ENCODE measurements around the gene DNMT3L. TPM values are rescaled to one million over a fixed set of nuclear protein-coding genes. Genes with fewer than 3 reads are reported as not detected.

Gene DNMT3L
- total RNA-seq, 4 donors from 2014 or later = not detected

- no peaks in the 10 kb centered on the region for H3K9me3 ChIP-seq
- no peaks in the 10 kb centered on the region for H3K36me3 ChIP-seq
- peaks cover 23% of the 10 kb centered on the region for H3K27me3 ChIP-seq
- TF ChIP-seq POLR2A (IDR thresholded peaks at IDR 0.05) (no peak), CTCF (IDR thresholded peaks at IDR 0.05) (no peak), EP300 (IDR thresholded peaks at IDR 0.05) (no peak), POLR2AphosphoS5 (IDR thresholded peaks at IDR 0.05) (no peak)
- no peak overlapping the region for H3K4me3 ChIP-seq
- DNase-seq (ENCODE audit: low spot score in 2 of 2) = no peak
- WGBS = 74% methylated on average over 12 of the region's 33 CpGs
- H3K4me1 ChIP-seq = peaks cover 14% of the 10 kb centered on the region
- H3K27ac ChIP-seq = no peak overlapping the region
These were observed 29.6 kb upstream of the DNMT3L start for GRCh38 chr21:44291078-44291935.

GRCh38 chr21:44290327-44291077 lies 28.8 kb upstream of the DNMT3L start:
- WGBS = 87% methylated on average over 10 of the region's 16 CpGs
- H3K27me3 ChIP-seq = peaks cover 31% of the 10 kb centered on the region
- TF ChIP-seq POLR2AphosphoS5 (IDR thresholded peaks at IDR 0.05) (no peak), POLR2A (IDR thresholded peaks at IDR 0.05) (no peak), CTCF (IDR thresholded peaks at IDR 0.05) (no peak), EP300 (IDR thresholded peaks at IDR 0.05) (no peak)

GRCh38 chr21:44289381-44290010 lies 27.8 kb upstream of the DNMT3L start:
- no peak for DNase-seq (ENCODE audit: low spot score in 2 of 2)
- H3K36me3 ChIP-seq = no peaks in the 10 kb centered on the region
- TF ChIP-seq POLR2AphosphoS5 (IDR thresholded peaks at IDR 0.05) = no peak
- no peak for TF ChIP-seq POLR2A (IDR thresholded peaks at IDR 0.05)
- TF ChIP-seq EP300 (IDR thresholded peaks at IDR 0.05) = no peak
- no peak for TF ChIP-seq CTCF (IDR thresholded peaks at IDR 0.05)
- peaks cover 12% of the 10 kb centered on the region for H3K4me1 ChIP-seq
- peaks cover 40% of the 10 kb centered on the region for H3K27me3 ChIP-seq
- WGBS = 63% methylated on average over 17 of the region's 24 CpGs
- H3K9me3 ChIP-seq = no peaks in the 10 kb centered on the region
- H3K27ac ChIP-seq = no peak overlapping the region
- no peak overlapping the region for H3K4me3 ChIP-seq

More at GRCh38 chr21:44290327-44291077, 28.8 kb upstream of the DNMT3L start:
- Histone ChIP-seq H3K4me1 (peaks cover 20% of the 10 kb centered on the region), H3K4me3 (no peak overlapping the region), H3K36me3 (no peaks in the 10 kb centered on the region), H3K27ac (no peak overlapping the region), H3K9me3 (no peaks in the 10 kb centered on the region)
- DNase-seq (ENCODE audit: low spot score in 2 of 2) = no peak

- no peak for DNase-seq (ENCODE audit: low spot score in 2 of 2)
- H3K27ac ChIP-seq = no peak overlapping the region
- H3K27me3 ChIP-seq = peaks cover 39% of the 10 kb centered on the region
- H3K36me3 ChIP-seq = no peaks in the 10 kb centered on the region
- no peak overlapping the region for H3K4me3 ChIP-seq
- H3K4me1 ChIP-seq = peaks cover 8% of the 10 kb centered on the region
- H3K9me3 ChIP-seq = no peaks in the 10 kb centered on the region
- TF ChIP-seq CTCF (IDR thresholded peaks at IDR 0.05) = no peak
- TF ChIP-seq EP300 (IDR thresholded peaks at IDR 0.05) = no peak
- TF ChIP-seq POLR2AphosphoS5 (IDR thresholded peaks at IDR 0.05) = no peak
- no peak for TF ChIP-seq POLR2A (IDR thresholded peaks at IDR 0.05)
- WGBS = 88% methylated on average over 5 of the region's 23 CpGs
These were observed 26.8 kb upstream of the DNMT3L start for GRCh38 chr21:44288251-44289110.
